Neutrophil (primary cell): ENCODE measurements around the gene SGMS1.

Experiments used
- H3K27ac ChIP-seq: fragments of 200-600 bp; sonication (generic); 2 replicates; pipeline ENCODE4 v1.5.1; 2016; ENCODE audit warnings: mild to moderate bottlenecking, moderate library complexity
- H3K27me3 ChIP-seq: fragments of 200-600 bp; sonication (generic); 2 replicates; pipeline ENCODE4 v1.6.0; 2016; ENCODE audit warnings: mild to moderate bottlenecking
- H3K36me3 ChIP-seq: fragments of 200-600 bp; sonication (generic); 2 replicates; pipeline ENCODE4 v1.5.1; 2017
- H3K4me1 ChIP-seq, 2 experiments: fragments of 200-600 bp in 1 of 2; sonication (generic) in 1 of 2; 1 replicate in 1 of 2; 2 replicates in 1 of 2; pipeline versions ENCODE4 v1.5.1 to v1.6.1; 2013 to 2016; ENCODE audit warnings: low read depth in 1 of 2, low read length in 1 of 2, mild to moderate bottlenecking in 1 of 2, moderate library complexity in 1 of 2; ENCODE audit not compliant: control insufficient read depth in 1 of 2, insufficient read depth in 1 of 2
- H3K4me3 ChIP-seq, 2 experiments: fragments of 200-600 bp in 1 of 2; sonication (generic) in 1 of 2; 1 replicate in 1 of 2; 2 replicates in 1 of 2; pipeline ENCODE4 v1.5.1; 2013 to 2016; ENCODE audit warnings: low read depth in 1 of 2, low read length in 1 of 2, mild to moderate bottlenecking in 1 of 2, moderate library complexity in 1 of 2
- H3K9me3 ChIP-seq: fragments of 200-600 bp; sonication (generic); 2 replicates; pipeline ENCODE4 v1.5.1; 2016
- CTCF ChIP-seq: fragments of 200-600 bp; sonication (generic); IDR thresholded peaks from 2 replicates; pipeline ENCODE4 v1.5.1; 2016; ENCODE audit warnings: antibody characterized with exemption

Gene SGMS1

GRCh38 chr10:50618624-50619023, 5.1 kb downstream of the SGMS1 start:
- H3K27ac ChIP-seq = no peak overlapping the region
- peaks cover 10% of the 10 kb centered on the region for H3K27me3 ChIP-seq
- no peak for TF ChIP-seq CTCF
- H3K4me1 ChIP-seq = peaks cover 9 to 19% of the 10 kb centered on the region in 2 experiments
- H3K9me3 ChIP-seq = no peaks in the 10 kb centered on the region
- no peaks in the 10 kb centered on the region for H3K36me3 ChIP-seq
- H3K4me3 ChIP-seq = no peak overlapping the region

GRCh38 chr10:50615658-50616057, 8.1 kb downstream of the SGMS1 start:
- Histone ChIP-seq H3K36me3 (no peaks in the 10 kb centered on the region), H3K4me1 (no peaks in the 10 kb centered on the region), H3K9me3 (no peaks in the 10 kb centered on the region), H3K4me3 (no peak overlapping the region), H3K27me3 (peaks cover 4% of the 10 kb centered on the region), H3K27ac (no peak overlapping the region)
- TF ChIP-seq CTCF = no peak

DNA sequence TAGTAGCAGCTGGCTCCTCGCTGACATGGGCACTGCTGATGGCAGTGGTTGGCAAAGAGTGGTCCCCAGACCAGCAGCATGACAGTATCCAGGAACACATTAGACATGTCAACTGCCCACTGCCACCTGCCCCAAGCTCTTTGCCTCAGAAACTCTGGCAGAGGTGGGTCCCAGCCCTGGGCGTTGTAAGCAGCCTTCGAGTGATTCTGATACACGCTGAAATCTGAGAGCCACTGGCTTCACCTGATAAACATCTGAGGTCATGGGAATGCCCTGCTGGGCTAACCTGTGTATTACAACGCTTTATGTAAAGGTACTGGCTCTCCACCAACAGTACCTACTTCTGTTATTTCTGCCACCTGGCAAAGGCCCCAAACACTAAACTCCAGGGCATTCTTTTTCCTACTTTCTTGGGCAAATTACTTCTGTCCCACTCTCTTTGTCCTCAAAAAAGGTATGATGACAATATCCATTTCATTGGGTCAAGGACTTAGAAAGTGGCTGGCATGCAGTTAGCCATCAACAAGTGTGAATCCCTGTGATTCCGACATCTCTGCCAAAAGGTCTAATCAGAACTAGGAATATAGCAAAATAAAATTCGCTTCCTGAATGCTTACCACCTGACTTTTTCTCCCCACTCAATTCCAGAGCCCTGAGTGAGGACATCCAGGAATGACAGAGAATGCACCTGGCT, 9.2 kb downstream of the SGMS1 start:
- Histone ChIP-seq H3K4me1 (no peaks in the 10 kb centered on the region), H3K9me3 (no peaks in the 10 kb centered on the region), H3K27me3 (no peaks in the 10 kb centered on the region), H3K4me3 (no peak overlapping the region), H3K36me3 (no peaks in the 10 kb centered on the region), H3K27ac (no peak overlapping the region)
- peak; percentile 11 for TF ChIP-seq CTCF

DNA sequence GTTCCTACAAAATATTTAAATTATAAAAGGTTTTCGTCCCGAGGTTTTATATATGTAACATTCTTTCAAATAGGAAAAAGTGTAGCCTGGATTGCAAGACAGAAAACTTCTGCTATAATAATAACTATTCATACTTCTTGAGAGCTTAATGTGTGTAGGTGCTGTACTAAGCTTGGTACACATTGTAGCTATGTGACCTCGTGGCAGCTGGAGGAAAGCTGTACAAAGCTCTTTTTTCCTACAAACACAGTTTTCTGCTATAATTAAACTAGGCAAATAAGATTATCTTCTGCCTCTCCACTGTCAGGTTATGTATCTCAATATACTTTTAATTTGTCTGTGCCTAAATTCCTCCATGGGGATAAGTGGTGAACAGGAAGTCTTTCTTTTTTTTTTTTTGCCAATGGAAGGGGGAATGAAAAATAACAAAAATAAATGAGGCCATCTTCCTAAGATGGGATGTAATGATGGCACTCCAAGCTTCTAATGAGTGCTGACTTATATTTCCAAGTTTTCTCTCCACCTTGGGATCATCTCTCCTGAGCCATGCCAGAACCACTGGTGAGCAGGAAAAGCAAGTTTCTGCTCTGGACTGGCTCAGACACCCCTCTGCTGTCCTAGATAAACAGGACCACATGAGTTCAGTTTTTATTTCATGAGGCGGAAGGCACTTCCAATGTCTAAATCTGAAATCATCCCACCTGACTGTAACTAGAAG, 9.9 kb downstream of the SGMS1 start:
- no peak overlapping the region for H3K27ac ChIP-seq

GRCh38 chr10:50613150-50613549, 10.6 kb downstream of the SGMS1 start:
- H3K4me3 ChIP-seq = no peak overlapping the region
- no peaks in the 10 kb centered on the region for H3K9me3 ChIP-seq
- H3K4me1 ChIP-seq = no peaks in the 10 kb centered on the region
- H3K27ac ChIP-seq = no peak overlapping the region
- no peaks in the 10 kb centered on the region for H3K36me3 ChIP-seq
- no peaks in the 10 kb centered on the region for H3K27me3 ChIP-seq
- no peak for TF ChIP-seq CTCF

More for the DNA sequence above, 9.9 kb downstream of the SGMS1 start:
- Histone ChIP-seq H3K27me3 (no peaks in the 10 kb centered on the region), H3K4me1 (no peaks in the 10 kb centered on the region), H3K4me3 (no peak overlapping the region), H3K36me3 (no peaks in the 10 kb centered on the region), H3K9me3 (no peaks in the 10 kb centered on the region)
- TF ChIP-seq CTCF = no peak
